Activated CD8-positive, alpha-beta memory T cell treated with anti-CD3 and anti-CD28 coated beads, Interleukin-2, amount 50 U/mL, for 1 hour (primary cell): ENCODE results near the gene TBC1D22B.

ENCODE experiments used
- DNase-seq: peaks from one replicate; pipeline ENCODE4 v3.0.0-alpha.2; 2020; ENCODE audit errors: extremely low read depth

The TBC1D22B gene

DNA sequence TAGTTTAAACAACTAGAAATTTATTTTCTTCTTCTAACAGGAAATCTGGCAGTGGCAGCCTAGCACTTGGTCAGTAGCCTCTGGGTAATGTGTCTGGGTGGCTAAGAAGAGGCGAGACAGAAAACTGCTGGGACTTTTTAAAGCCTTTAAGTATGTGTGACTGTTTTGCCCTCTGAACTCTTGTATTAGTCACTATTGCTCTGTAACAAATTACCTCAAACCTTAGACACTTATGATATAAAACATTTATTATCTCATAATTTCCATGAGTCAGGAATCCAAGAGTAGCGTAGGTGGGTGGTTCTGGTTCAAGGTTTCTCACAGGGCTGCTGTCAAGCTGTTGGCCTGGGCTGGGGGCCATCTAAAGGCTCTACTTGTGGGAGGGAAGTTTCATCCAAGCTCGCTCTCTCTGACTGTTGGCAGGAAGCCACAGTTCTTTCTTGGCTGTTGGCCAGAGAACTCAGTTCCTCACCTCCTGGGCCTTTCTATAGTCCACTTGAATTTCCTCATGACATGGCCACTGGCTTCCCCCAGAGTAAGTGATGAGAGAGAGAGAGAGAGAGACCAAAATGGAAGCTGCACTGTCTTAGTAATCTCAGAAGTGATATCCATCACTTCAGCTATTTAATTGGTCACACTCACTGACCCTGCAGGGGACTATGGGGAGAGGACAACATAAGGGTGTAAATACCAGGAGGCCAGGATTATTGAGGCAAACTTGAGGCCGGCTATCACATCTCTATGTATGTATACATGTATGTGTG, 17.4 kb upstream of the TBC1D22B start:
- DNase-seq: no peak

DNA sequence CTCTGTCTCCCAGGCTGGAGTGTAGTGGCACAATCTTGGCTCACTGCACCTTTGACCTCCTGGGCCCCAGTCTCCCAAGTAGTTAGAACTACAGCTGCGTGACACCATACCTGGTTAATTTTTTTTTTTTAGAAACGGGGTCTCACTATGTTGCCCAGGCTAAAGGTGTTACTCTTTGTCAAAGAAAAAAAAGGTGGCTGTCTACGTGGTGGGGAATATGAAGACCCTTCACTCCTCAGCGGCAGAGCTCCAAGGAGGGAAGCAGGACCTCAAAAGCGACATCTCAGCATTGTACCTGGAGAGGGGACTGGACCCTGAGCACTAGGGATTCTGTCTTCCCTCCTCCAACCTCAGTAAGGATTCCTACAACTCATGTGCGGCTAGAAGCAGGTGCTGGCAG, 16.4 kb upstream of the TBC1D22B start:
- no peak for DNase-seq

GRCh38 chr6:37241775-37242428, 15.7 kb upstream of the TBC1D22B start:
- DNase-seq: no peak

GRCh38 chr6:37242429-37243052, 15.0 kb upstream of the TBC1D22B start:
- DNase-seq: no peak

- DNase-seq: no peak
Observed at GRCh38 chr6:37243131-37243815, 14.3 kb upstream of the TBC1D22B start.

- DNase-seq: no peak
Observed at GRCh38 chr6:37243816-37244370, 13.7 kb upstream of the TBC1D22B start.

- no peak for DNase-seq
Observed at GRCh38 chr6:37244430-37245310, 12.9 kb upstream of the TBC1D22B start.

- no peak for DNase-seq
Observed at GRCh38 chr6:37251211-37251780, 6.3 kb upstream of the TBC1D22B start.

- no peak for DNase-seq
Observed at GRCh38 chr6:37253486-37254007, 4.0 kb upstream of the TBC1D22B start.

- no peak for DNase-seq
Observed at GRCh38 chr6:37254881-37255280, 2.7 kb upstream of the TBC1D22B start.

- no peak for DNase-seq
Observed at GRCh38 chr6:37256692-37257319, 766 bp upstream of the TBC1D22B start.

DNA sequence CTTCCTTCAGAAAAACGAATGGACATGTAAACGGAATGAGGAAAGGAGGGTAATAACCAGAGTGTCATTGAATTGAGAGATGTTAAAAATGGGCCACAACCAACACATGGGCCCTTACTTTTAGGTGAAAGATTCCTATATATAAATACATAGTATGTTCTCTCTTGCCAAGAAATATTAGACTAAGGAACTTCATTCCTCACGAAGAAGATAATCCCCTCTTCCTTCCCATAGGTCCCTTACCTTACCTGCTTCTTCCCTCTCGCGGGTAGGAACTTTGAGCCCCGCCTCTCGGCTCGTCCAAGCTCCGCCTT, 295 bp upstream of the TBC1D22B start:
- DNase-seq: no peak

DNA sequence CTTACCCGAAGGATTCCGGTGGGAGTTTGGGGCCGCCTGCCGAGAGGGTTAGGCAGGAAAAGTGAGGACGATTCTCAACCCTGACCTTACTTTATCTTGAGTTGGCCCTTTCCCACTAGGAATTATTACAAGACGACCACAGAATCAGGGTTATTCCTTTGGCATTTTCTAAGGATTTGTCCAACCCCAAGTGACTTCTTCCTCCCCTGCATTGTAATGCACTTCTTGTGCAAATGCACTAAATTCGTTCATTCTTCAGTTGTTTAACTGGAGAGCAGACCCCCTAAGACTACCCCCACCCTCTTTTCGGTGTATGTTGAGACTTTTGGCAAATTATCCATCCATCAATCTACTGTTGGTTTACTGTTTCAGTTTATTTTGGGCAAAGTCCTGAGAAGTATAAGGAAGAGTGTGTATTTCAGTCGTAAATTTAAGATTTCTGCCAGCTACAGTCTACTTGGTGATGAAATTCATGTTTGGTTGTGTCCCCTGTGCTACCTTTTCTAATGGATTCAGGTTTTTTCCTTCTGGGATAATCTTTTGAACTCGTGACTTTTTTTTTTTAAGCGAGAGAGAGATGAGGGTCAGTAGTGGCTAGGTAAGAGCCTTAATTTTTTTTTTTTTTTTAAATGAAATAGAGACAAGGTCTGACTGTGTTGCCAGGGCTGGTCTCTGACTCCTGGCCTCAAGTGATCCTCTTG, 983 bp downstream of the TBC1D22B start:
- DNase-seq: no peak

DNA sequence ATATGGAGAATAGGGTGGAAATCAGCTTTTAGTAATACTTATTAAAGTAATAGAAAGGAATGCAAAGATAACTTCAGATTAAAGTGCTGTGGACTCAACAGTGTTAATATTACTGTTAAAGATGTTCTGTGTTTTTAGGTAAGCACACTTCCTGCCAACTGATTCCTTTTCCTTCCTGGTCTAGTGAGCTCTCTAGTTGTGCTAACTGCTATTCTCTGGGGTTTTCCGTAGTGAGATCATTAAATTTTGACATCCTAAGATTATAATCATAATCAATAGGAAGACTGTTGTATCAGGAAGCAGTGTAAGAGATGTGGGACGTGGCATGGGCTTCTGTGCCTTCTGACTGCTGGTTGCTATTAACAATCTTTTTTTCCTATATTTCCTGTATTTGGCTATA, 1.6 kb downstream of the TBC1D22B start:
- no peak for DNase-seq

- DNase-seq: no peak
Observed at GRCh38 chr6:37260040-37260439, 2.5 kb downstream of the TBC1D22B start.

GRCh38 chr6:37260444-37260843, 2.9 kb downstream of the TBC1D22B start:
- DNase-seq: no peak

- no peak for DNase-seq
Observed at GRCh38 chr6:37261198-37261597, 3.6 kb downstream of the TBC1D22B start.

GRCh38 chr6:37262446-37263026, 5.0 kb downstream of the TBC1D22B start:
- no peak for DNase-seq

DNA sequence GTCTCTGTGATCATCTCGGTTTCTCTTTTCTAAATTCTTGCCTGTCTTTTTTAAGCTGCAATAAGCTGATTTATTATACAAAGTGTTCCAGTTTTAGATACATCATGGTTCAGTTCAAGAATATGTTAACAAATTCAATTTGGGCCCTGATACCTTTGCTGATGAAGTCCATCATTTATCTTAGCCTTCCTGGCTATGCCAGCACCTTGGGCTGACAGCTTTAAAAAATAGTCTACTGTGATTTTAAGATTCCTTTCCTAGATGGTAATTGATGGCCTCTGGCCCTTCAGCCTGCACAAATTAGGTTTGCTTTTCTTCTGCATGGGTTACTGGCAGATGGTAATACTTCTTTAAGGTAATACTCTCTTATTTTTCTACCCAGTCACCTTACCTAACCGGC, 7.4 kb downstream of the TBC1D22B start:
- no peak for DNase-seq
